HG02884 (cell line): ENCODE data around the gene TXNDC5.
"Not testable (repeated sequence)": the region's sequence is repeated elsewhere in the genome, so short reads cannot be mapped to it uniquely, and the experiment has no call there.

Experiments
- ATAC-seq: cut with Tn5 transposase; IDR thresholded peaks from one replicate; pipeline ENCODE4 v1.9.1; 2021; ENCODE audit warnings: mild to moderate bottlenecking, moderate library complexity; ENCODE audit not compliant: unreplicated experiment

TXNDC5 gene

DNA sequence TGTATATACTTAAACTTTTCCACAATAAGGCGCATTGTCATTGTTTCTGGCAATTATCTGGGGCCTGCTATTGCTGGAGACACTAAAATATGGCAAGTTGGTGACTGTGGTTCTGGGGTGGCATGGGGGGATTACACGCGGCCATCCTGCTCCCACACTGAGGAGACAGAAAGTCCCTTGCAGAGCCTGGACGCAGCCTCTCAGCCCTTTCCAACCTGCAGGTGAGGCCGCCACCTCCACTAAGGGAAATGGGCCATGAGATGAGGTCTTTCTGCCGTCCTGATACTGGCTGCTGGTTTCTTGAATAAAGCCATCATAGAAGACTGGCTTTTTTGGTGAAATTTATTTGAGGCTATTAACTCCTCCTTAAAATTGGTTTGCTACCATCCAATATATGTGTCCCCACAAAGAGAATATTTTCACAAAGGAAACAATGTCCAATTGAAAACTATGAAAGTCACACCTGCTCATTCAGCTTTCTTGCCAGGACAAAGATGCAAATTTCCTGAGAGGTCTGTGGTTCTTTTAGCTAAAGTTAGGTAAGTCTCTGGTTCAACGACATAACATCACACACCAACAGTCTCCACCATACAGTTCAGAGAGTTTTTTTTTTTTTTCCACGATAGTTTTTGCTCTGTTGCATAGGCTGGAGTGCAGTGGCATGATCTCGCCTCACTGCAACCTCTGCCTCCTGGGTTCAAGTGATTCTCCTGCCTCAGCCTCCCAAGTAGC lies 13.0 kb downstream of the TXNDC5 start:
- no peak for ATAC-seq

DNA sequence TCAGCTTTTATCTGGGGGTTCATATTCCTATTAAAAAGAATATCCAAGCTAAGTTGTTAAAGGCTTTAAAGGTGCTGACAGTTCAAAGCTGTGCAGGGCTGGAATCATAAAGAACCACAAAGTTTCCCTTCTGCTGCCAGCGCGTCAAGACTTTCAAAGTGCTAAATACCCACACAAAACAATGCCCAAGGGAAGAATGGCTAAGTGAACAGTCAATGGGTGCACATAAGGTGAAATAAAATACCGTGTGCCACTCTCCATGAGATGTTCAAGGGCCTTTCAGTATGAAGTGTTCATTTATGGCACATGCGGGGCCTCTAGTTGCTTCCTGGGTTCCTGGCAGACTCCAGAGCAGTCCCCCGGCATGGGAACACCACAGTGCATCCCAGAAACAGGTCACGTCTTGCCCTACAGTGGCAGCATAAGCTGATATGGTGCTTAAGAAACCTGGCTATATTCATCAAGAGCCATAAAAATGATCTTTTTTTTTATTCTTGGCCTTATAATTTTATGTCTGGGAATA lies 14.1 kb downstream of the TXNDC5 start:
- ATAC-seq, result no peak

DNA sequence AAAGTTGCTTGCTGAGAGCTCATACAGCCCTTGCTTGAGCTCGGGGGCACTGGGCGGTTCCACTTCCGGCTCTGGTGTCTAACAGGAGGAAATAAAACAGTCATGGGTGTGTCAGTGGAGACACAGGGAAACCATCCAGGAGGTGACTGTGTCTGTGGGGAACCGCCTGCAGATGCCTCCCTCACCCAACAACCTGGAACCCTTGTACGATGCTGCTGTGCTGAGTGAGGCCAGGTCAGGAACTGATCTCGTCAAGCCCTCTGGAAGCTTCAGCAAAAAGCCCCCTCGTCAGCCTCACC lies 15.5 kb downstream of the TXNDC5 start:
- ATAC-seq, result no peak

DNA sequence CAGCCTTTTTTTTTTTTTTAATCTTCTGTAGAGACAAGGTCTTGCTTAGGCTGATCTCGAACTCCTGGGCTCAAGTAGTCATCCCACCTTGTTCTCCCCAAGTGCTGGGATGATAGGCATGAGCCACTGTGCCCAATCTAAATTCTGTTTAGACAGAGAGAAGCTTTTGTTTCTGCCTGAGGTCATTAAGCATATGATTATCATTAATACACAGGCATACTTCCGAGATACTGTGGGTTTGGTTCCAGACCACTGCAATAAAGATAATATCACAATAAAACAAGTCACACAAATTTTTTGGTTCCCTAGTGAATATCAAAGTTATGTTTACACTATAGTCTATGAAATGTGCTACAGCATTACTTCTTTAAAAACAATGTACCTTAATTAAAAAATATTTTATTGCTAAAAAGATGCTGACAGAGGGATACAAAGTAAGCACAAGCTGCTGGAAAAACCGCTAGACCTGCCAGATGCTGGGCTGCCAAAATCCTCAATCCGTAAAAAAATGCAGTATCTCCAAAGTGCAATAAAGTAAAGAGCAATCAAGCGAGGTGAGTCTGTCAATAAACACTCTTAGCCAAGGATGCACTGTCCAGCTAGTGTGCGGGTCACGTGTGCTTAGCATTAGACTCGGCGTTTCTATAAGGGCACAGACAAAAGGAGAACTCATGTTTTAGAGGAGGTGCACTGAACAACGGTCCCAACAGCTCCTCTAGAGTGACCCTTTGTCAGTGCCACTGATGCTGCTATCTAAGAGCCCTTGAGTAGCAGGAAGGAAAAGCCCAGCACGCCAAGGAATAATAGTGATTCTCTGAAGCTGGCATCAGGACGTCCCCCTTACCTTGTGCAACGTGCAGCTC lies 16.1 kb downstream of the TXNDC5 start:
- no peak for ATAC-seq

DNA sequence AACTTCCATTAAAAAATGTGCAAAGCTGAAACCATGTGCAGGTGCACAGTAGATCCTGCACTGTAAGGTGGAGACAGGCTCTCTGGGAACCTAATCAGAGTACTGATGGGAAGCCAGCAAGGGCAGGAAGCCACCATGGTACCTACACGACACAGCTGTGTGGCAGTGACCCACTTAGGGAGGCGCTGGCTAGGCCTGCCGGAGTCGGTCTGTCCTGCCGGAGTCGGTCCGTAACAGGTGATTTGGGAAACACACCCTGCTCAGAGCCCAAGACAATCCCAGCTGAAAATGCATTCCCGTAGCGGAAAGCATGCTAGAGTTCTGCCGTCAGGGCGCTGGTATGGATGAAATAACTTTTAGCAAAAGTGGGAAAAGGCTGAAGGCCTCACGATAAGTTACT lies 17.2 kb downstream of the TXNDC5 start:
- ATAC-seq, result no peak

DNA sequence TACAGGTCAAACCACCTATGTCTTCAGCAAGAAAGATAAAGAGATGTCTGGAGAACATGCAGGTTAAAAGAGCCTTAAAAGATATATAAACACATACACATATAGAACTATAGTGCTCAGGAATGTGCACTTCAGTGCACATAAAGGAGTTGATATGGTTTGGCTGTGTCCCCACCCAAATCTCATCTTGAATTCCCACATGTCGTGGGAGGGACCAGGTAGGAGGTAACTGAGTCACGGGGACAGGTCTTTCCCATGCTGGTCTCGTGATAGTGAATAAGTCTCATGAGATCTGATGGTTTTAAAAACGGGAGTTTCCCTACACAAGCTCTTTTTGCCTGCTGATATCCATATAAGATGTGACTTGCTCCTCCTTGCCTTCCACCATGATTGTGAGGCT lies 18.2 kb downstream of the TXNDC5 start:
- not testable (repeated sequence) for ATAC-seq

DNA sequence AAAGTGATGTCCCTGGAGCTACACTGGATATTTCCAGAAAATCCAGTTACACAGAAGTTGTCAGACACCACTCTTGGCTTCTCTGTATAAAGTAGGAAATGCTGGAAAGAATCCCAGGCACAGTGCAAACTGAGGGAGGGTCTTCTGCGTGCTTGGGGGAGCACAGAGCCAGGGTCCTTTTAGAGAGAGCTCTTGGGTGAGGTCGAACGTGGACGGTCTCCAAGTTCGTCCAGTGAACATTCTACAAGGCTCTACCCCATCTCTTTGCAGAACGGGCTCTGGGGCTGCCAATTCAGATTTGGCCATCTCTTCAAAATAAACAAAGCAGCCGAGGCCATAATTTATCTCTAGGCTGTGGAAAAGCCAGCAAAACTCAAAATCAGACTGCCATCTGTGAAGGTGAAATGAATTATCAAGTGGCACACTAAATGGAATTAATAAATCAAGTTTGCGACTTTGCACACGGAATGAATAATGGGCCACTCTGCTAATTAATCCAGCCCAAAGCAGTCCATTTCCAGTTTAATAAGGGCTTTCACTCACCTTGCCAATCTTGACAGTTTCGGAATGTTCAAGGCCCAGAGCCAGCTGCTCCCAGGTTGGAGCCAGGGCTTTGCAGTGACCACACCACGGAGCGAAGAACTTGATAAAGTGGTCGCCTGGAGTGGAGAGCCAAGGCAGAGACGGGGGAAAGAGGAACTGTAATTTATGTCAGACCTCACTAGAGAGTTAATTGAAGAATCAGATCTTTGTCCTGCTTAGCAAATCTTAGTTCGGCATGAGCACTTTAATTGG lies 19.3 kb downstream of the TXNDC5 start:
- ATAC-seq, result no peak

DNA sequence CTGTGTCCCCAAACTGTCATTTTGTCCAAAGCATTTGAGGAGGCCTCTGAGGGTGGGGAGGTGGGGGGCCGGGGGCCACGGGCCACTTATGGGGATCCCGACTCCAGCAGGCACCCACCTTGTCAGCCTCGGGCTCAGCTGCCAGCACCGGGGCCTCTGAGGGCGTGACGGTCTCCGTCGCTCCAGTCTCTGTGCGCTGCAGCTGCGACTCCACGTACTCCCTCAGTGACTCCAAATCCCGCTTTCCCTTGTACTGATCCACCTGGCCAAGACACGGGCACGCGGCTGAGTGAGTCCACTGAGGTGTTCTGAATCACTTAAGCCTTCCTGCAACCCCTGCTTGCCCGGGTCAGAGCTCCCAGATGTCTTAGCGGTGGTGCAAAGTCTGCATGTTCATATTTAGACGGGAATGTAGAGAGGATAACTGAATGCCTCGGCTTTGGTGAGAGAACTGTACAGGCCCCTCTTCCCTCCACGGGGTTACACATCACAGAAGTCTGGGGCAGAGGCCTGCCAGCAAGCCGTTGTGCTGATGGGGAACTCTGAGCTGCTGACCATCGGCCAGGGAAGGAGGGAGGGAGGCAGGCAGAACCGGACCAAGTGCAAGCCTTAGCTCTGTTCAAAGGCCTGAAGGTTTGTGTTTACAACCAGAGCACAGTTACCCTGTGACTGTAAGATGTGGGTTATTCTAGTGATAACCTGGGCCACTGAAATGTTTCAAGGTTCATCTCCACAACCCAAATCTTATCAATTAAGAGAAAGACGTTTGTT lies 21.8 kb downstream of the TXNDC5 start:
- no peak for ATAC-seq

DNA sequence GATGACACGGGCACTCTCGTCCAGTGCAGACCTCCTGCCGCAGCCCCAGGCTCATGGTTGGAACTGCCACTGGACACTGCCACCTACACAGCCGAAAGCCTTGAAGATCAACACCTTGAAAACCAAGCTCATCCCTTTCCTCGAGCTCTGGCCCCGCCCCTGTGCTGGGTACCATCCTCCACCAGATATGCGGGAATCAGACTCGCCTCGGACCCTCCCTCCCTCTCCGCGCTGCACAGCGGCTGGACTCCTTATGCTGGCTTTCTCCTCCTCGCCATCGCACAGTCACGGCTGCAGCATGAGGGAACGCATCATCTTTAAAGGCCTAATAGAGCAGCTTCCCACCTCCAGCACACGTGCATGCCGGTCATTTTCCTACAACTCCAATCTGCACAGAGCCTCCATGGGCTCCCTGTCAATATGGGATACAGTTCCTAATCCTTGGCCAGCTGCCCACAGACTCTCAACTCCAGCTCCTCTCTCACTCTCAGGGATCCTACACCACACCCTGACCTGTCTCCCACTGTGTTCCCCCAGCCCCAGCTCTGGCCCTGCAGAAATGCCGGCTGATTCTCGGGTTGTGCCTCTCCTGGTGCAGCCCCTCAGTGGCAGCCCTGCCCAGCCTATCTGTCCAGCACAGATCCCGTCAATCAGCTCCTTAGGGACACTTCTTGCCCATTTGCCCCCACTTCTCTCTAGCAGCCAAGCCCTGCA lies 23.2 kb downstream of the TXNDC5 start:
- ATAC-seq, result no peak

DNA sequence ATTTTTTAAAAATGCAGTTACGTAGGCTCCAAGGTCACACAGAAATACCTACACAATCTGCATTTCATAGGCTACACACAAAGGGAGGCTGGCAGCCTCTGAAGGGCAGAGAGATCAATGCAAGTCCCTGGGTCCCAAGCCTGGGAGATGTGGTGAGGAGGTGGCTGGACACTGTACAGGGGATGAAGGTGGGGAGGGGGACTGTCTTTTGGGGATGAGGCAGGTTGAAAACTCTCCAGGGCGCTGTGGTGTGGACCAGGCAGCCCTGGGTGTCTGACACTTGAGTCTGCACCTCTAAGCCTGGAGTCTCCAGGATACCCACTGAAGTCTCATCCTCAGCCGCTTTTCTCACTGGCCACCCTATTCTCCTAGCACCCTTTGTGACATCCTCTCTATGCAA lies 24.5 kb downstream of the TXNDC5 start:
- ATAC-seq, result no peak

DNA sequence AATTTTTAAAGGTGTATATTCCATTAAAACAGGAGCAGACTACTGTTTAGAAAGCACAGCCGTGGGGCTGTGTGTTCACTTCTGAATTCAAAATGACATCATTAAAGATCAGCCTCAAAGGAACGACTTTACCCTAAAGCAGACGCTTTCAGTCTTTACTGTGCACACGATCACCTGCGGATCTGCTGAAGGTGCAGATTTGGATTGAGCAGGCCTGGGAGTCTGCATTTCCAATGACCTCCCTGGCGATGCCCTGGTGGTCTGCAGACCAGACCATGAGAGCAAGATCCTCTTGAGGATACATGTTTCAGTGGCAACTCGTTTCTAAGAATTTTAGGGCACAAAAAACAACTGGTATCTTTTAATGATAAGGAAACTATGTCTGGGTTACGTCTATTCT lies 27.2 kb downstream of the TXNDC5 start:
- ATAC-seq, result no peak

DNA sequence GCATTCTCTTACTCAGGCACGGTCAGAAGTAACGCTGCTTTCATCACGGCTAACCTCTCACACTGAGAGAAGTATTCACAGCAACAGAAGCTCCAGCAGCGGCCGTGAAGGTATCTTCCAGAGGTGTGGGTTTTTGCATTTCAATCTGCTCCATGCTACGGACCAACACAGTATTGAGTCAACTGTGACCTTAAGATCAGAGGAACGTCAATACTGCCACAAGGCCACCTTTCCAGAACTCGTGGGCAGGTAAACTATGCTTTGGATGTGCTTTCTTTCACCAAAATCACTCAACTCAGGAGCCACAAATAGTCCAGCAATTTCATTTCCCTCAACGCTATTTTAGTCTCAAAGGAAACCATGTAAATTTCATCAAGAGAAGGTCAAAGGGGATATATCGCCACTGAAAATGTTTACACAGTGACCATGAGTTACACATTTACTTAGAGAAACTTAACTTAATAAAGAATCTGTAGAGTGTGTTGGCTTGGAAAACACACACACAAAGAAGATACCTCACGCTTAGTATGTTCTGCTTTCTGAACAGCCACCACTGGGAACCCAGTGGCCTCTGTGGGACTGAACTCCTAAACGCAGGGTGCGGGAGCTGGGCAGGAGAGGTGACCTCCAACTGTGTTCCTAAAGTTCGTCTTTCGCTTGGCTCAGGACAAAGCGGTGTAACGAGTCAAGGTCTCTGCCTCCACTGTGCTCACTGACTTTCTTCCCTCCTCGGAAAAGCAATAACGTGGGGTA lies 27.9 kb downstream of the TXNDC5 start:
- no peak for ATAC-seq

DNA sequence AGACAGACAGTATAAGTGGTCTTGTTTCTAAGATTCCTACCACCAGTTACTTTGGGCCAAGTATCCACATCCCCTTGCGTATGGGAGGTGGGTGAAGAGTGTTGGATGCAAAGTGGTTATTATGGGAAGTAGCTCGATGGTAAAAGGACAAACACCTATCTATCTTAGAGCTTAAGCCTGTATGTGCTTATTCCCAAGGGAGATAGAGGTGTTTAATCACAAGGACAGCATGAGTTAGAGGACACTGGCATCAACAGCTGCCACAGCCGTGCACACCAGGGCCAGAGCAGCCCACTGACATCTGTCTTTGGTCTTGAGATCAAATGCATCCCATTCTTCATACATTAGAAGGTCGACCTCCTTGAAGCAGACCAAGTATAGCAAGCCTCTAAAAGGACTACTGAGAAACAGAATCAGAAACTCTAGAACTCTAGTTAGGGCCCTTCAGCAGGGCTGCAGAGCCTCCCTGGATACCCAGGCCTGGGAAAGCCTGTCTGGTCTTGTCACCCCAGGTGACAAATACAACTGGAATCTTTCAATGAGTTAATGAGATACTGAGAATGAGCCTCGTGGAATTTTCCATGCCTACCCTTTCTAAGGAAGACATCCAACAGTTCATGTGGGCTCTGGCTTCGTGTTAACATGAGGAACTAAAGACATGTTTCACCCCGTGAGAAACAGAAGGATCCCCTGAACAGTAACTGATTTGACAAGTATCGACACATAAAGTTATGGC lies 28.7 kb downstream of the TXNDC5 start:
- no peak for ATAC-seq

DNA sequence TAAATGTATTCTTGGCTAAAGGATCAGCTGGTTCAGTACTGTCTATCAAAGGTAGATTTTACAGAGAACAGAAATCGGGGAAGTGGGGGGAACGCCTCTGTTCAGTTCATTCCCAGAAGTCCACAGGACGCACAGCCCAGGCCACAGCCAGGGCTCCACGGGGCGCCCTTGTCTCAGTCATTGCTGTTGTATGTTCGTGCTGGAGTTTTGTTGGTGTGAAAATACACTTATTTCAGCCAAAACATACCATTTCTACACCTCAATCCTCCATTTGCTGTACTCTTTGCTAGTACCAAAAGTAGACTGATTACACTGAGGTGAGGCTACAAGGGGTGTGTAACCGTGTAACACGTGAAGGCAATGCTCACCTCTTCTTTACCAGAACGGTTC lies 29.9 kb downstream of the TXNDC5 start:
- no peak for ATAC-seq

DNA sequence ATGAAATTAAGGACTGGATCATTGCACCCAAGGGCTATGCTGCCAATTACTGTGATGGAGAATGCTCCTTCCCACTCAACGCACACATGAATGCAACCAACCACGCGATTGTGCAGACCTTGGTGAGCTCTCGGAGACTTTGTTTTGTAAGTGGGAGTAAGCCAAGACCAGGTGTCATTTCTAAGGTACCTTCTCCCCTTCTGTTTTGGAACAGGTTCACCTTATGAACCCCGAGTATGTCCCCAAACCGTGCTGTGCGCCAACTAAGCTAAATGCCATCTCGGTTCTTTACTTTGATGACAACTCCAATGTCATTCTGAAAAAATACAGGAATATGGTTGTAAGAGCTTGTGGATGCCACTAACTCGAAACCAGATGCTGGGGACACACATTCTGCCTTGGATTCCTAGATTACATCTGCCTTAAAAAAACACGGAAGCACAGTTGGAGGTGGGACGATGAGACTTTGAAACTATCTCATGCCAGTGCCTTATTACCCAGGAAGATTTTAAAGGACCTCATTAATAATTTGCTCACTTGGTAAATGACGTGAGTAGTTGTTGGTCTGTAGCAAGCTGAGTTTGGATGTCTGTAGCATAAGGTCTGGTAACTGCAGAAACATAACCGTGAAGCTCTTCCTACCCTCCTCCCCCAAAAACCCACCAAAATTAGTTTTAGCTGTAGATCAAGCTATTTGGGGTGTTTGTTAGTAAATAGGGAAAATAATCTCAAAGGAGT lies 30.4 kb downstream of the TXNDC5 start:
- ATAC-seq, result no peak

DNA sequence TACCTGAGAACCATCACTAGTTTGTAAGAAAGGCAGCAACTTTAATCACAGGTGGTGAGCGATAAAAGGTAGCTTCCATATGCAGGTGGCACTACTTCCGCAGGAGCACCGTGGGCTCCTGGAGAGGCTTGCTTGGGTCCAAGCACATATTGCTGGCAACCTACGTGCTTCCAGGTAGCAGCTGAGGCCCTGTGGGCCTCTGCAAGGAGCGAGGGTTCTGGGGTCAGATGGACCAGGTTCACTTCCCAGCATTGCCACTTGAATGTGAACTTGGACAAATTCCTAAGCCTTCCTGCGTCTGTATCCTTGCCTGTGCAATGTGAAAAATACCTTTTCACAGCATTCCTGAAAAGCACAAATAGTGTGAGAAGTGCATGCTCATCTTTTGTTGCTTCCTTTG lies 31.0 kb downstream of the TXNDC5 start:
- ATAC-seq, result no peak

DNA sequence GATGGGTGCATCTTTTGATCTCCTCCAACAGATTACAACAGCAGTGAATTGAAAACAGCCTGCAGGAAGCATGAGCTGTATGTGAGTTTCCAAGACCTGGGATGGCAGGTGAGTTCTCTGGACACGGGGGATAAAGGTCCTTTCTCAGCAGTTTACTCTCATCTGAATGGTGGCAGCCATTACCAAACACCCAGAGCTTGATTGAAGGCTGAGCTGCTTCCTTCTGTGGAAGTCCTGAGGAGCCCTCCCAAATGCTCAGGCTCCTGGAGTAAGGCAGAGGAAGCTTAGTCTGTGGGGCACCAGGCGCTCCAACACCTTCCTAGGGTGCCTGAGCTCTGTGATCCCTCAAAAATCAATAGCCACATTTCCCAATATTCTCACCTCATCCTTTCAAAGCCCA lies 31.5 kb downstream of the TXNDC5 start:
- no peak for ATAC-seq

DNA sequence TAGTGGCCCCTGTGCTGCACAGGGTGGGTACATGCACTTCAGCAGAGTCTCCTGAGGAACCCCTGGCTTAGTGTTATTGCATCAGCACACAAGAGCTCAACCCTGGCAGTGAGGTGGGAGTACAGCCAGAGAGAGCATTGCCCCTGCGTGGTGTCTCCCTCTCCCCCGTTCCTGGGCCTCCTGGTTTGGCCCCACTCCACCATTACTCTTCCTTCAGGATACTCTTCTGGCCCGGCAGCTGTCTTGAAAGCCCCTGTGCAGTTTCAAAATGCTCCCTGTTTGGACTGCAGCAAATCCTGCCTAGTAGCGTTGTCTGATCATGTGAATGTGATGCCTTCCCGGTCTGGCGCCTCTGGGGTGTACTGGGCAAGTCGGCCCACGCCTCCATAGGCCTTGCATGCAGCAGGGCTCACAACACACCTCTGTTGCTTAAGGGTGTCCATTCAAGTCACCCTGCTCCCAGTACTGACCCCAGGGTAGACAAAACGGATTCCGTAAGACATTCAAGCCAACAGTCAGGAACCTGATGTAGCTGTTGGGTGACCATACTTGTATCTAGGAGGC lies 32.1 kb downstream of the TXNDC5 start:
- ATAC-seq, result no peak
